HG03175 (cell line): ENCODE results near the gene KIFBP.
A peak's percentile ranks its signal among the peaks of the same experiment; 100 is the strongest.
"Not testable (repeated sequence)": the region's sequence is repeated elsewhere in the genome, so short reads cannot be mapped to it uniquely, and the experiment has no call there.

Experiments
- ATAC-seq: cut with Tn5 transposase; IDR thresholded peaks from one replicate; pipeline ENCODE4 v1.9.1; 2021; ENCODE audit warnings: mild to moderate bottlenecking, moderate library complexity; ENCODE audit not compliant: unreplicated experiment

Gene KIFBP

DNA sequence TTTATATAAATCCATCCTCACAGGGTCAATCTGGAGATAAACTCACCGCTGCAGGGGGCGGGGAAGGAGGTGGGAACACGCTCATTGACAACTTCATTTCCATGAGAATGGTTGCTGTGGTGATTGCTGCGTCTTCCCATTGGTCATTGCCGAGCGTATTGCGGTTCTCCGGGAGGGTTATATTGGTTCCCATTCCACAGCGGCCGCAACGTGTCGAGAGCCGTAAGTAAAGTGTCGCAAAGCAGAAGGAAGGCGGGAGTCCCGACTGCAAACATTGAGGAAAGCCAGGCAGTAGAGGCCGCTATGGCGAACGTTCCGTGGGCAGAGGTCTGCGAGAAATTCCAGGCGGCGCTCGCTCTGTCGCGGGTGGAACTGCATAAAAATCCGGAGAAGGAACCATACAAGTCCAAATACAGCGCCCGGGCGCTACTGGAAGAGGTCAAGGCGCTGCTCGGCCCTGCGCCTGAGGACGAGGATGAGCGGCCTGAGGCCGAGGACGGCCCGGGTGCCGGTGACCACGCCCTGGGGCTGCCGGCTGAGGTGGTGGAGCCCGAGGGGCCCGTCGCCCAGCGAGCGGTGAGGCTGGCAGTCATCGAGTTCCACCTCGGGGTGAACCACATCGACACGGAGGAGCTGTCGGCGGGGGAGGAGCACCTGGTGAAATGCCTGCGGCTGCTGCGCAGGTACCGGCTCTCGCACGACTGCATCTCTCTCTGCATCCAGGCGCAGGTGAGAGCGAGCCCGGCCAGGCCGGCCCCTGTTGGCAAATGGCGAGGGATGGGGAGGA, at the start of gene KIFBP:
Gene KIFBP, plus strand, starts transcription at position 274 of the 787 bp plus-strand sequence. Its CDS starts 30 bp downstream, at position 304.
- peak; percentile 76 for ATAC-seq

DNA sequence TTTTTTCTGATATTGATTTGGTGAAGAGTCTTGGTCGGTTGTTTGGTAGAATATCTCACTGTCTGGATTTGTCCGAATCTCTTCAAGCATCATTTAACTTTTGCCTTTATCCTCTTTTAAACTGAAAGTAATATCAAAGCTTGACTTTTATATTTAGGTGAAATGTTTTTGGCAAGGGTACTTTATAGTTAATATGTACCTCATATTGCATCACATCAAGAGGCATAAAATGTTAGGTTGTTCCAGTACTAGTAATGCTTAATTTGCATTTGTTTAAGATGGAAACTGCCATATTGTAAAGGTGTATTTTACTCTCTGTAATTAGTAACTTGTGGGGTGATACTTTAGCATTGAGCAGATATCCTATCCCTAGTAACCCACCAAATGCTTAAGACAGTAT, 49.7 kb upstream of the KIFBP start:
- no peak for ATAC-seq

GRCh38 chr10:68940917-68941316, 47.7 kb upstream of the KIFBP start:
- ATAC-seq, result not testable (repeated sequence)

- ATAC-seq, result no peak
These were observed 38.0 kb upstream of the KIFBP start for GRCh38 chr10:68950598-68950997.

- no peak for ATAC-seq
These were observed 33.7 kb upstream of the KIFBP start for GRCh38 chr10:68954904-68955303.

- peak; percentile 14 for ATAC-seq
These were observed 33.2 kb upstream of the KIFBP start for GRCh38 chr10:68955355-68955831.

- ATAC-seq, result peak; percentile 87
These were observed 32.6 kb upstream of the KIFBP start, which contains the start of gene DDX21 for GRCh38 chr10:68955832-68956532. DDX21 (plus strand) TSS chr10:68956170; CDS start chr10:68956226, 56 bp downstream.

DNA sequence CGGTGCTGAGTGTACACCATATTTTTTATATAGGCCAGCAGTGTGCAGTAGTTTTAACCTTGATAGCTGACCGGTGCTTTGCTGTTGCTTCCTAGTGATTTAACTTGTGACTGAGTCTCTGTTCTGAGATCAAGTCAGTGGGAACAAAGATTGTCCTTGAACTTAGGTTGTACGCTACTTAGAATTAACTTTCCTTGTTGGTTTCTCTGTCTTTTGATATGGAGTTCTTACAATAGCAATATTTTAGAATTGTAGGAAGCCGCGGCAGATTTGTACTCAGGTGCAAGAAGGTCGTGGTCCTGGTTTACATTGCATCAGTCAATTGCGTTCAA, 31.4 kb upstream of the KIFBP start:
- ATAC-seq, result no peak

- no peak for ATAC-seq
These were observed 30.9 kb upstream of the KIFBP start for GRCh38 chr10:68957654-68958053.

DNA sequence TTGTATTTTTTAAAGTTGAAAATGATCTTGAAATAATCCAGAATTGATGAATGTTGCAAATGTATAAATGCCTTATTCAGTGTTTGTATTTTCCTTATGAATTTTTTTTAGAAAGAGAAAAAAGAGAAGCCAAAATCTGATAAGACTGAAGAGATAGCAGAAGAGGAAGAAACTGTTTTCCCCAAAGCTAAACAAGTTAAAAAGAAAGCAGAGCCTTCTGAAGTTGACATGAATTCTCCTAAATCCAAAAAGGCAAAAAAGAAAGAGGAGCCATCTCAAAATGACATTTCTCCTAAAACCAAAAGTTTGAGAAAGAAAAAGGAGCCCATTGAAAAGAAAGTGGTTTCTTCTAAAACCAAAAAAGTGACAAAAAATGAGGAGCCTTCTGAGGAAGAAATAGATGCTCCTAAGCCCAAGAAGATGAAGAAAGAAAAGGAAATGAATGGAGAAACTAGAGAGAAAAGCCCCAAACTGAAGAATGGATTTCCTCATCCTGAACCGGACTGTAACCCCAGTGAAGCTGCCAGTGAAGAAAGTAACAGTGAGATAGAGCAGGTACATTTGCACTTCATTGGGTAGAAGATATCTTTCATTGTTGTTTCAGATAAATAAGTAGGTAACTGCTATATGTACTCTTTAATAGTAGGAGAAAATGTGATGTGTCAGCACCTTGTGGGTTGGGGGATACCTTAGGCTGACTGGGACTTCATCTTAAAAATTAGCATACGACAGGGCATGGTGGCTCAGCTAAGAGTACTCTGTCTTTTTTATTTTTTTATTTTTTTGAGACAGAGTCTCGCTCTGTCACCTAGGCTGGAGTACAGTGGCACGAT, 28.7 kb upstream of the KIFBP start:
- no peak for ATAC-seq

DNA sequence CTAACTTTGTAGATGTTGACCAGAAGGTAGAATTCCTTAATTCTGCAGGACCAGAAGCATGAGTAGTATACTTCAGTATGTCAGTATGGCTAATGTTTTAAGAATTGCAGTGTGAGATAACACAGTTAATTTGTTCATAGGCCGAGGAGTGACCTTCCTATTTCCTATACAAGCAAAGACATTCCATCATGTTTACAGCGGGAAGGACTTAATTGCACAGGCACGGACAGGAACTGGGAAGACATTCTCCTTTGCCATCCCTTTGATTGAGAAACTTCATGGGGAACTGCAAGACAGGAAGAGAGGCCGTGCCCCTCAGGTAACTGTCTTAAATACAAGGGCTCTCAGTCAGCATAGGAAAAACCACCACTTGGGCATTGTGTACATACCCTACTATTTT, 25.5 kb upstream of the KIFBP start:
- no peak for ATAC-seq

DNA sequence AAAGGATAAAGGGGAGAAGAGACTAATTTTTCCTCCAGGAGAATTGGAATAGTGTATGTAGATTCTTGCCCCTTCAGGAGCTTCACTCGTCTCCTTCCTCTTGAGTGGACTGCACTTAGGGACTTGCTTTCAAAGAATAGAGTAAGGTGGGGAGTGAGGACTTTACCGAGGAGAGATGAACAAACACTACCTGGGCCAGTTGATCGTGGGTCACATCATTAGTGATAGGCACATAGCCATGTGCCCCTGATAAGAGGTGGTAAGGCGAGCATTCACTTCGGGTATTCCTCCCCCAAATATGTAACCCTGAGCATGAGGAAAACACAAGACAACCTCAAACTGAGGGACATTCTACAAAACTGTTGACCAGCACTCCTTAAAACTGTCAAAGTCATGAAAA, 14.6 kb upstream of the KIFBP start:
- no peak for ATAC-seq

DNA sequence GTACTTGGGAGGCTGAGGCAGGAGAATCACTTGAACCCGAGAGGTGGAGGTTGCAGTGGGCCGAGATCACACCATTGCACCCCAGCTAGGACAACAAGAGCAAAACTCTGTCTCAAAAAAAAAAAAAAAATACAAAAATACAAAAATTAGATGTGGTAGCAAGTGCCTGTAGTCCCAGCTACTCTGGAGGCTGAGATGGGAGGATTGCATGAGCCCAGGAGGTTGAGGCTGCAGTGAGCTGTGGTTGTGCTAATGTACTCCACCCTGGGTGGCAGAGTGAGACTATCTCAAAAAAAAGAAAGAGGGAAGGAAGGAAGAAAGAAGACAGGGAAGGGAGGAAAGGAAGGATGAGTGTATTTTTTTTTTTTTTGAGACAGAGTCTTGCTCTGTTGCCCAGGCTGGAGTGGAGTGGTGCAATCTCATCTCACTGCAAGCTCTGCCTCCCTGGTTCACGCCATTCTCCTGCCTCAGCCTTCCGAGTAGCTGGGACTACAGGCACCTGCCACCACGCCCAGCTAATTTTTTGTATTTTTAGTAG, 12.6 kb upstream of the KIFBP start:
- not testable (repeated sequence) for ATAC-seq

- ATAC-seq, result not testable (repeated sequence)
These were observed 8.9 kb upstream of the KIFBP start for GRCh38 chr10:68979738-68980137.

- ATAC-seq, result no peak
These were observed 7.5 kb upstream of the KIFBP start for GRCh38 chr10:68981074-68981473.

DNA sequence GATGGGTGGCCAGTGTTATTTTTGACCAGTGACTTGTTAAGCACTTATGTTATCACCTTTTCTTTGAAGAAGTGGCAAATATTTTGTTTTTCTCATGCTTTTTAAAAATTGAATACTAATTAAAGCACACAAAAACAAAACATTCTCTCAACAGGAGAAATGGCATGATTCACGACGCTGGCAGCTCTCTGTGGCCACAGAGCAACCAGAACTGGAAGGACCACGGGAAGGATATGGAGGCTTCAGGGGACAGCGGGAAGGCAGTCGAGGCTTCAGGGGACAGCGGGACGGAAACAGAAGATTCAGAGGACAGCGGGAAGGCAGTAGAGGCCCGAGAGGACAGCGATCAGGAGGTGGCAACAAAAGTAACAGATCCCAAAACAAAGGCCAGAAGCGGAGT, 6.2 kb upstream of the KIFBP start:
- ATAC-seq, result no peak

GRCh38 chr10:68987611-68988010, 992 bp upstream of the KIFBP start:
- no peak for ATAC-seq

DNA sequence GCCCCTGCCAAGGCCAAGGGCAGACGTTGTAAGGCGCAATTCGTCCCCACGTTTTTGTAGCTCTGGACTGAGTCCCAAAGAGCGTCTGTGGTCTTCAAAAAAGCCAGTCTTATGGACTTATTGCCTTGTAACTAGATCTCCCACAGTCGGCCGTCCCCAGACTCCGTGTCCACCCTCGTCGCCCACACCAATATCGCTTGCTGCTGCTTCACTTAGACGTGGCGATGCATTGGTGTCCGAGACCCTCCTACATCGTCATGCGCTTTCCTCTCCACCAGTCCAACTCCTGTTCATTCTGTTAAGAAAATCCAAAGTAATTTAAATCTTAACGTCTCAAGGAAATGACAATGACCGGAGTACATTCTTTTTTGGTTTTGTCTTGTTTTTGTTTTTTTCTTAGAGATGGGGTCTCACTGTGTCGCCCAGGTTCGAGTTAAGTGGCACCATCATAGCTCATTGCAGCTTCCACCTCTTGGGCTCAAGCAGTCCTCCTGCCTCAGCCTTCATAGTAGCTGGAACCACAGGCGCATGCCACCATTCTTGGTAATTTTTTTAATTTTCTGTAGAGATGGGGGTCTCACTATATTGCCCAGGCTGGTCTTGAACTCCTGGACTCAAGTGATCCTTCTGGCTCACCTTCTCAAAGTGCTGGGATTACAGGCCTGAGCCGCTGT, 851 bp downstream of the KIFBP start:
- ATAC-seq, result no peak

- no peak for ATAC-seq
These were observed 4.2 kb downstream of the KIFBP start for GRCh38 chr10:68992636-68993440.

GRCh38 chr10:68997211-68997610, 8.6 kb downstream of the KIFBP start:
- ATAC-seq, result no peak
